BE2C (cell line): ENCODE data around the gene STK32A.

Source experiments
- DNase-seq: peaks from one replicate; pipeline ENCODE4 v3.0.0-alpha.2; 2020
- H3K27me3 ChIP-seq: fragments of 250-450 bp; sonication (Bioruptor Pico); 2 replicates; pipeline ENCODE4 v1.5.1; 2020; ENCODE audit warnings: mild to moderate bottlenecking
- H3K36me3 ChIP-seq: fragments of 250-450 bp; sonication (Bioruptor Pico); 2 replicates; pipeline ENCODE4 v1.5.1; 2020; ENCODE audit warnings: mild to moderate bottlenecking
- H3K4me1 ChIP-seq: fragments of 250-450 bp; sonication (Bioruptor Pico); 2 replicates; pipeline ENCODE4 v1.5.1; 2020
- H3K4me3 ChIP-seq: 2 replicates; pipeline ENCODE4 v1.5.1; 2011; ENCODE audit warnings: low read depth, low read length
- H3K9me3 ChIP-seq: fragments of 250-450 bp; sonication (Bioruptor Pico); 2 replicates; pipeline ENCODE4 v1.5.1; 2020
- TF ChIP-seq, protein P1 (sequence below): IDR thresholded peaks from 2 replicates; pipeline ENCODE4 v1.5.1; 2012; ENCODE audit warnings: mild to moderate bottlenecking, low read depth, low read length

The STK32A gene

GRCh38 chr5:147393874-147394672, 159.2 kb downstream of the STK32A start:
- Histone ChIP-seq H3K36me3 (peaks cover 45% of the 10 kb centered on the region), H3K4me1 (peaks cover 17% of the 10 kb centered on the region), H3K27me3 (no peaks in the 10 kb centered on the region), H3K9me3 (no peaks in the 10 kb centered on the region), H3K4me3 (no peak overlapping the region)
- TF ChIP-seq, protein P1, sequence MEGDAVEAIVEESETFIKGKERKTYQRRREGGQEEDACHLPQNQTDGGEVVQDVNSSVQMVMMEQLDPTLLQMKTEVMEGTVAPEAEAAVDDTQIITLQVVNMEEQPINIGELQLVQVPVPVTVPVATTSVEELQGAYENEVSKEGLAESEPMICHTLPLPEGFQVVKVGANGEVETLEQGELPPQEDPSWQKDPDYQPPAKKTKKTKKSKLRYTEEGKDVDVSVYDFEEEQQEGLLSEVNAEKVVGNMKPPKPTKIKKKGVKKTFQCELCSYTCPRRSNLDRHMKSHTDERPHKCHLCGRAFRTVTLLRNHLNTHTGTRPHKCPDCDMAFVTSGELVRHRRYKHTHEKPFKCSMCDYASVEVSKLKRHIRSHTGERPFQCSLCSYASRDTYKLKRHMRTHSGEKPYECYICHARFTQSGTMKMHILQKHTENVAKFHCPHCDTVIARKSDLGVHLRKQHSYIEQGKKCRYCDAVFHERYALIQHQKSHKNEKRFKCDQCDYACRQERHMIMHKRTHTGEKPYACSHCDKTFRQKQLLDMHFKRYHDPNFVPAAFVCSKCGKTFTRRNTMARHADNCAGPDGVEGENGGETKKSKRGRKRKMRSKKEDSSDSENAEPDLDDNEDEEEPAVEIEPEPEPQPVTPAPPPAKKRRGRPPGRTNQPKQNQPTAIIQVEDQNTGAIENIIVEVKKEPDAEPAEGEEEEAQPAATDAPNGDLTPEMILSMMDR: peak; percentile 37
- DNase-seq: no peak

- Histone ChIP-seq H3K4me1 (peaks cover 20% of the 10 kb centered on the region), H3K36me3 (peaks cover 55% of the 10 kb centered on the region)
Measured at GRCh38 chr5:147396070-147396823, 161.4 kb downstream of the STK32A start.

DNA sequence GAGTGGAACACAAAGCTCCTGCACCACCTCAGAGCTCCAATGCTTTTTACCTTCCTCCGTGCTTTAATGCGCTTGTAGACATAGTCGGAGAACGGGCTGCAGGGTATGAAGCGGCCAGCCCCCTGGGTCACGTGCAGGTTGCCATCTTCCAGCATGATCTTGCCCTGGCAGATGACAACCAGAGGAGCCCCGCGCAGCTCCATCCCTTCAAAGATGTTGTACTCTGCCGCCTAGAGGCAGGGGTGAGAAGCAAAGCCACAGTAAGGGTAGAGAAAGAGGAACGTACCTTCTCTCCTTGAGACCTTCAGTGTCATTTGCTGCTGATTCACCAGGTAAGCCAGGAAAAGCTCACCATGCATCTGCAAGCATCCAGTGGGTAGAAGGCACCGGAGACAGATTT, 162.8 kb downstream of the STK32A start:
- no peaks in the 10 kb centered on the region for H3K27me3 ChIP-seq
- DNase-seq: no peak
- no peak overlapping the region for H3K4me3 ChIP-seq
- peaks cover 15% of the 10 kb centered on the region for H3K4me1 ChIP-seq
- H3K36me3 ChIP-seq: peaks cover 59% of the 10 kb centered on the region
- H3K9me3 ChIP-seq: no peaks in the 10 kb centered on the region
- TF ChIP-seq, protein P1: peak; percentile 32

More at GRCh38 chr5:147396070-147396823, 161.4 kb downstream of the STK32A start:
- Histone ChIP-seq H3K9me3 (no peaks in the 10 kb centered on the region), H3K27me3 (no peaks in the 10 kb centered on the region), H3K4me3 (no peak overlapping the region)
- no peak for DNase-seq
- TF ChIP-seq, protein P1: no peak

GRCh38 chr5:147398860-147399259, 164.0 kb downstream of the STK32A start:
- TF ChIP-seq, protein P1: no peak
- H3K9me3 ChIP-seq: no peaks in the 10 kb centered on the region
- peaks cover 15% of the 10 kb centered on the region for H3K4me1 ChIP-seq
- no peaks in the 10 kb centered on the region for H3K27me3 ChIP-seq
- DNase-seq: no peak
- H3K4me3 ChIP-seq: no peak overlapping the region
- peaks cover 62% of the 10 kb centered on the region for H3K36me3 ChIP-seq

- no peaks in the 10 kb centered on the region for H3K27me3 ChIP-seq
- H3K9me3 ChIP-seq: no peaks in the 10 kb centered on the region
- TF ChIP-seq, protein P1: no peak
- H3K4me3 ChIP-seq: no peak overlapping the region
- peaks cover 15% of the 10 kb centered on the region for H3K4me1 ChIP-seq
- H3K36me3 ChIP-seq: peaks cover 71% of the 10 kb centered on the region
- DNase-seq: no peak
Measured at GRCh38 chr5:147400126-147400809, 165.4 kb downstream of the STK32A start.
